Ishikawa (cell line): ENCODE measurements around the gene EML6.

ENCODE experiments used
- CEBPB ChIP-seq: IDR thresholded peaks from 2 replicates; pipeline ENCODE4 v1.6.1; 2012
- CREB1 ChIP-seq: IDR thresholded peaks from 2 replicates; pipeline ENCODE4 v1.6.1; 2012; ENCODE audit warnings: low read depth
- EGR1 ChIP-seq: IDR thresholded peaks from 2 replicates; pipeline ENCODE4 v1.6.1; 2012
- EP300 ChIP-seq: IDR thresholded peaks from 2 replicates; pipeline ENCODE4 v1.6.1; 2012; ENCODE audit warnings: borderline replicate concordance
- FOXM1 ChIP-seq: IDR thresholded peaks from 2 replicates; pipeline ENCODE4 v1.6.1; 2012; ENCODE audit warnings: low read depth, borderline replicate concordance
- NFIC ChIP-seq: IDR thresholded peaks from 2 replicates; pipeline ENCODE4 v1.6.1; 2012
- RAD21 ChIP-seq: IDR thresholded peaks from 2 replicates; pipeline ENCODE4 v1.6.1; 2012; ENCODE audit warnings: low read depth
- TAF1 ChIP-seq: IDR thresholded peaks from 2 replicates; pipeline ENCODE4 v1.6.1; 2012; ENCODE audit warnings: low read depth, mild to moderate bottlenecking
- TCF12 ChIP-seq: IDR thresholded peaks from 2 replicates; pipeline ENCODE4 v1.6.1; 2012; ENCODE audit warnings: low read depth
- TEAD4 ChIP-seq: IDR thresholded peaks from 2 replicates; pipeline ENCODE4 v1.6.1; 2012
- USF1 ChIP-seq: IDR thresholded peaks from 2 replicates; pipeline ENCODE4 v1.6.1; 2012
- YY1 ChIP-seq: IDR thresholded peaks from 2 replicates; pipeline ENCODE4 v1.6.1; 2012; ENCODE audit warnings: low read depth
- ZBTB7A ChIP-seq: IDR thresholded peaks from 2 replicates; pipeline ENCODE4 v1.6.1; 2012; ENCODE audit warnings: low read depth
- TF ChIP-seq, protein P1 (sequence below): IDR thresholded peaks from 2 replicates; pipeline ENCODE4 v1.6.1; 2012; ENCODE audit warnings: low read depth, mild to moderate bottlenecking
- TF ChIP-seq, protein P2 (sequence below): IDR thresholded peaks from 2 replicates; pipeline ENCODE4 v1.6.1; 2012

Gene EML6

GRCh38 chr2:54725343-54726099 lies 2.1 kb downstream of the EML6 start:
- no peak for TF ChIP-seq CREB1
- no peak for TF ChIP-seq FOXM1
- no peak for TF ChIP-seq EGR1
- no peak for TF ChIP-seq RAD21
- TF ChIP-seq CEBPB = no peak
- TF ChIP-seq, protein P1, sequence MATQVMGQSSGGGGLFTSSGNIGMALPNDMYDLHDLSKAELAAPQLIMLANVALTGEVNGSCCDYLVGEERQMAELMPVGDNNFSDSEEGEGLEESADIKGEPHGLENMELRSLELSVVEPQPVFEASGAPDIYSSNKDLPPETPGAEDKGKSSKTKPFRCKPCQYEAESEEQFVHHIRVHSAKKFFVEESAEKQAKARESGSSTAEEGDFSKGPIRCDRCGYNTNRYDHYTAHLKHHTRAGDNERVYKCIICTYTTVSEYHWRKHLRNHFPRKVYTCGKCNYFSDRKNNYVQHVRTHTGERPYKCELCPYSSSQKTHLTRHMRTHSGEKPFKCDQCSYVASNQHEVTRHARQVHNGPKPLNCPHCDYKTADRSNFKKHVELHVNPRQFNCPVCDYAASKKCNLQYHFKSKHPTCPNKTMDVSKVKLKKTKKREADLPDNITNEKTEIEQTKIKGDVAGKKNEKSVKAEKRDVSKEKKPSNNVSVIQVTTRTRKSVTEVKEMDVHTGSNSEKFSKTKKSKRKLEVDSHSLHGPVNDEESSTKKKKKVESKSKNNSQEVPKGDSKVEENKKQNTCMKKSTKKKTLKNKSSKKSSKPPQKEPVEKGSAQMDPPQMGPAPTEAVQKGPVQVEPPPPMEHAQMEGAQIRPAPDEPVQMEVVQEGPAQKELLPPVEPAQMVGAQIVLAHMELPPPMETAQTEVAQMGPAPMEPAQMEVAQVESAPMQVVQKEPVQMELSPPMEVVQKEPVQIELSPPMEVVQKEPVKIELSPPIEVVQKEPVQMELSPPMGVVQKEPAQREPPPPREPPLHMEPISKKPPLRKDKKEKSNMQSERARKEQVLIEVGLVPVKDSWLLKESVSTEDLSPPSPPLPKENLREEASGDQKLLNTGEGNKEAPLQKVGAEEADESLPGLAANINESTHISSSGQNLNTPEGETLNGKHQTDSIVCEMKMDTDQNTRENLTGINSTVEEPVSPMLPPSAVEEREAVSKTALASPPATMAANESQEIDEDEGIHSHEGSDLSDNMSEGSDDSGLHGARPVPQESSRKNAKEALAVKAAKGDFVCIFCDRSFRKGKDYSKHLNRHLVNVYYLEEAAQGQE = no peak
- TF ChIP-seq YY1 = no peak
- TF ChIP-seq EP300 = no peak
- no peak for TF ChIP-seq ZBTB7A
- no peak for TF ChIP-seq TCF12
- TF ChIP-seq, protein P2, sequence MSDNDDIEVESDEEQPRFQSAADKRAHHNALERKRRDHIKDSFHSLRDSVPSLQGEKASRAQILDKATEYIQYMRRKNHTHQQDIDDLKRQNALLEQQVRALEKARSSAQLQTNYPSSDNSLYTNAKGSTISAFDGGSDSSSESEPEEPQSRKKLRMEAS = no peak

DNA sequence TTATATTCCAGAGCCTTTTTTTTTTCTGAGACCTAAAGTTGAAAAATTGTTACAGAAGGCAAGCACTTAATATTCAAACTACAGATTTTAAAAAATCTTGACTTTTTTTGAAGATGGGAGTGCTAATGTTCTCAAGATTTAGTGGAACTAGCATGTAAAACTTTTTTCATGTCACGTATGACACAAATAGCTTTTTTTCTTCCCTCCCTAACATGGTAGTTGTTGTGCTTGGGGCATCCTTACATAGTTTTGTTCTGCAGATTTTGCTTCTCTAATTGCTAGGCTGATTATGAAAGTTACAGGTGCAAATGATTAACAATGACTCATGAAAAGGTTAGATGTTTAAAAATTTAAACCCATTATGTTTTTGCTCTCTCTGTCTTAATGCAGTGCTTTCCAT lies 3.0 kb downstream of the EML6 start:
- TF ChIP-seq CEBPB = no peak
- TF ChIP-seq ZBTB7A = no peak
- TF ChIP-seq EP300 = no peak
- TF ChIP-seq YY1 = no peak
- TF ChIP-seq USF1 = no peak
- no peak for TF ChIP-seq NFIC
- TF ChIP-seq RAD21 = no peak
- no peak for TF ChIP-seq FOXM1
- no peak for TF ChIP-seq TAF1

DNA sequence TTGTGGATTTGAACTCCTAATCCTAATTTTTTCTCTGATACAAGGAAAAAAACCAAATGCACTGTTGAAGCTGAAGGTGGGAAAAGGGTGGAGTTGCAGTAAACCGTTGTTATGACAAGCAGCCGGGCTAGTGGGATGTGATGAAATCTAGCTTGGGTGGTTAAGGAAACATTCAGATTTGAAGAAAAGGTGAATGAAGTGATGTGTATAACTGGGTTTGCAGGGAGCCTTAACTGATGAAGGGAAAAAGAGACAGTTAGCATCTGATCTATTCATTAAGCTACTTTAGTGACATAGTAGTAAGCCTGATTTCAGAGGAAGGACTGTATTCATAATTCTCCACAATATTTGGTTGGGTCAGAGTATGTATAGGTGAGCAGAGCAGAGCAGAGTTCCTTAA lies 3.5 kb downstream of the EML6 start:
- no peak for TF ChIP-seq TAF1

GRCh38 chr2:54728669-54729120 lies 5.2 kb downstream of the EML6 start:
- TF ChIP-seq NFIC (no peak), EP300 (no peak), YY1 (no peak), CEBPB (no peak), CREB1 (no peak), FOXM1 (no peak), TAF1 (no peak), TCF12 (no peak), RAD21 (no peak), USF1 (no peak), EGR1 (no peak)

DNA sequence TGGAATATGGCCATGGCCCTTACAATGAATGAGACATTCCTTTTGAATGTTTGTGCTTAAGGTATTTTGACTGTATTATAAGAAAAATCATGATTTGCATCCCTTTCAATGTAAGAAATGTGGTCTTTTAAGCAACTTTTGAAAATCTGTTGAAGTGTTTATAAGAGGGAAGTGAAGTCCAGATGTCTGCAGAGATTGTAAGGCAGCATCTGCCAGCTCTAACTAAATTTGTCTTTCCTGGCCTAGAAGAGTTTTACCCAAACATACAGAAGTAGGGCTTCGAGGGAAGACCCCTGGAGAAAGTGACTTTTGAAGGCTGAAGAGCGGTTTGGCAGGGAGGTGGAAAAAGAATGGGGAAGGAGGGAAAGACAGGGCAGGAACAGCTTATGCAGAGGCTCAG lies 12.2 kb downstream of the EML6 start:
- TF ChIP-seq EGR1 (no peak), TEAD4 (no peak), TAF1 (no peak), ZBTB7A (no peak), CREB1 (no peak), NFIC (no peak), YY1 (no peak), FOXM1 (no peak), TCF12 (no peak), RAD21 (no peak), EP300 (no peak)
- TF ChIP-seq, protein P2 = no peak
- TF ChIP-seq, protein P1 = no peak

GRCh38 chr2:54738281-54738680 lies 14.8 kb downstream of the EML6 start:
- no peak for TF ChIP-seq EP300
- TF ChIP-seq ZBTB7A = no peak
- TF ChIP-seq, protein P2 = no peak
- TF ChIP-seq EGR1 = no peak
- TF ChIP-seq CEBPB = no peak
- no peak for TF ChIP-seq TAF1
- TF ChIP-seq NFIC = no peak
- no peak for TF ChIP-seq USF1
- no peak for TF ChIP-seq FOXM1
- no peak for TF ChIP-seq YY1
- no peak for TF ChIP-seq RAD21
- TF ChIP-seq CREB1 = no peak
- TF ChIP-seq TCF12 = no peak
- no peak for TF ChIP-seq TEAD4
- TF ChIP-seq, protein P1 = no peak
